Measurements from ENCODE around the gene SBK2.
"Not testable (repeated sequence)": the region's sequence is repeated elsewhere in the genome, so short reads cannot be mapped to it uniquely, and the experiment has no call there.

The SBK2 gene

DNA sequence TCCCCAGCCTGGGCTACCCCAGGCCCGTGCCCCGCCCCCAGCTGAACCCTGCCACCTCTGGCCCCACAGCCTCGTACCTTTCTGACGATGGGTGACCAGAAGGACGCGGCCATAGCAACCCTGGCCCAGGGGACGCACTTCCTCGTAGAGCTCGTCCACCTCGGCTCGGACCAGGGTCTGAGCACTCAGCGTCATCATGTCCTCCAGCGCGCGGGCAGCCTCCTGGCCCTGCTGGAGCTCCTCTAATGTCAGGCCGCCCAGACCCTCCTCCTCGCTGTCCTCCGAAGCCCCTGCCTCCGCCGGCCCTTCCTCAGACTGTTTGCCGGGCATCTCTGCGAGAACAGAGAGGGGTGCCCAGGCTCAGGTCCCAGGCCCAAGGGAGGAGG lies 975 bp downstream of the SBK2 start:
- ATAC-seq (ENCODE audit: low read depth) (no peak), DNase-seq (ENCODE audit: low spot score) (no peak)
- no peaks in the 10 kb centered on the region for H3K4me1 ChIP-seq (ENCODE audit: insufficient read depth, poor library complexity, severe bottlenecking)
- TF ChIP-seq, protein P1, sequence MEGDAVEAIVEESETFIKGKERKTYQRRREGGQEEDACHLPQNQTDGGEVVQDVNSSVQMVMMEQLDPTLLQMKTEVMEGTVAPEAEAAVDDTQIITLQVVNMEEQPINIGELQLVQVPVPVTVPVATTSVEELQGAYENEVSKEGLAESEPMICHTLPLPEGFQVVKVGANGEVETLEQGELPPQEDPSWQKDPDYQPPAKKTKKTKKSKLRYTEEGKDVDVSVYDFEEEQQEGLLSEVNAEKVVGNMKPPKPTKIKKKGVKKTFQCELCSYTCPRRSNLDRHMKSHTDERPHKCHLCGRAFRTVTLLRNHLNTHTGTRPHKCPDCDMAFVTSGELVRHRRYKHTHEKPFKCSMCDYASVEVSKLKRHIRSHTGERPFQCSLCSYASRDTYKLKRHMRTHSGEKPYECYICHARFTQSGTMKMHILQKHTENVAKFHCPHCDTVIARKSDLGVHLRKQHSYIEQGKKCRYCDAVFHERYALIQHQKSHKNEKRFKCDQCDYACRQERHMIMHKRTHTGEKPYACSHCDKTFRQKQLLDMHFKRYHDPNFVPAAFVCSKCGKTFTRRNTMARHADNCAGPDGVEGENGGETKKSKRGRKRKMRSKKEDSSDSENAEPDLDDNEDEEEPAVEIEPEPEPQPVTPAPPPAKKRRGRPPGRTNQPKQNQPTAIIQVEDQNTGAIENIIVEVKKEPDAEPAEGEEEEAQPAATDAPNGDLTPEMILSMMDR (IDR thresholded peaks at IDR 0.05; ENCODE audit: poor library complexity, severe bottlenecking), result no peak
- H3K36me3 ChIP-seq (ENCODE audit: low read depth), result no peaks in the 10 kb centered on the region
- H3K27me3 ChIP-seq (ENCODE audit: insufficient read depth, poor library complexity, severe bottlenecking), result no peaks in the 10 kb centered on the region
- H3K9me3 ChIP-seq (ENCODE audit: severe bottlenecking), result no peaks in the 10 kb centered on the region
- no peak overlapping the region for H3K27ac ChIP-seq (ENCODE audit: poor library complexity, severe bottlenecking)
- H3K4me3 ChIP-seq (ENCODE audit: severe bottlenecking), result no peak overlapping the region

DNA sequence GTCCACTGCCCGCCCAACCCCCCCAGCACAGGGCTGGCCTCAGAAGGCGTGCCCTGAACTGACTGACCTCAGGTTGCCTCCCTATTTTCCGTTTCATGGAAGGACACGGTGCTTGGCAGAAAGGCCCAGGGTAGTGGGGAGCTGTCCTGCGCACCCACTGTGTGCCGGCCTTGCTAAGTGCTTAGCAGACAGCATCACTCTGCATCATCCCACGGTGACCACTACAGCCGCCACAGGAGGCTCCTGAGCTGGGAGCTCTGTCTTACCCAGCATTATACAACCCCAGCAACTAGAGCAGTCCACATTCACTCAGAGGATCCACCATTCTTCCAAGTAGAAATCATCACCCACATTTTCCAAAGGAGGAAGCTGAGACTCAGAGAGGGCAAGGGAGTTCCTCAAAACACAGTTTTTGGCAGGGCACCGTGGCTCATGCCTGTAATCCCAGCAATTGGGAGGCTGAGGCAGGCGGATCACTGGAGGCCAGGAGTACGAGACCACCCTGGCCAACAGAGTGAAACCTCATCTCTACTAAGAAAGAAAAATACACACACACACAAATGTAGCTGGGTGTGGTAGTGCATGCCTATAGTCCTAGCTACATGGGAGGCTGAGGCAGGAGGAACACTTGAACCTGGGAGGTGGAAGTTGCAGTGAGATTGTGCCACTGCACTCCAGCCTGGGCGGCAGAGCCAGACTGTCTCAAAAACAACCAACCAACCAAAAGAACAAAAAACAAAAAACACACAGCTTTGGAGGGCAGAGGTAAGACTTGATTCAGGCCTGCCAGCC lies 1.6 kb downstream of the SBK2 start:
- Histone ChIP-seq H3K27ac (ENCODE audit: poor library complexity, severe bottlenecking) (no peak overlapping the region), H3K4me1 (ENCODE audit: insufficient read depth, poor library complexity, severe bottlenecking) (no peaks in the 10 kb centered on the region), H3K9me3 (ENCODE audit: severe bottlenecking) (no peaks in the 10 kb centered on the region), H3K4me3 (ENCODE audit: severe bottlenecking) (no peak overlapping the region), H3K27me3 (ENCODE audit: insufficient read depth, poor library complexity, severe bottlenecking) (no peaks in the 10 kb centered on the region), H3K36me3 (ENCODE audit: low read depth) (no peaks in the 10 kb centered on the region)
- TF ChIP-seq, protein P1 (IDR thresholded peaks at IDR 0.05; ENCODE audit: poor library complexity, severe bottlenecking), result no peak
- ATAC-seq (ENCODE audit: low read depth) (no peak), DNase-seq (ENCODE audit: low spot score) (no peak)

DNA sequence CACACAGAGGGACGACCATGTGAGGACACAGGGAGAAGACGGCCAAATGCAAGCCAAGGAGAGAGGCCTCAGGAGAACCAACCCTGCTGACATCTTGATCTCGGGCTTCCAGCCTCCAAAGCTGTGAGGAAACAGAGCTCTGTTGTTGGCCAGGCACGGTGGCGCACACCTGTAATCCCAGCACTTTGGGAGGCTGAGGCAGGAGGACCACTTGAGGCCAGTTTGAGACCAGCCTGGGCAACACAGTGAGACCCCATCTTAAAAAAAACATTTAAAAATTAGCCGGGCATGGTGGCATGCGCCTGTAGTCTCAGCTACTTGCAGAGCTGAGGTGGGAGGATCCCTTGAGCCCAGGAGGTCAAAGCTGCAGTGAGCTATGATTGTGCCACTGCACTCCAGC lies 2.7 kb downstream of the SBK2 start:
- not testable (repeated sequence) for H3K27me3 ChIP-seq (ENCODE audit: insufficient read depth, poor library complexity, severe bottlenecking)

DNA sequence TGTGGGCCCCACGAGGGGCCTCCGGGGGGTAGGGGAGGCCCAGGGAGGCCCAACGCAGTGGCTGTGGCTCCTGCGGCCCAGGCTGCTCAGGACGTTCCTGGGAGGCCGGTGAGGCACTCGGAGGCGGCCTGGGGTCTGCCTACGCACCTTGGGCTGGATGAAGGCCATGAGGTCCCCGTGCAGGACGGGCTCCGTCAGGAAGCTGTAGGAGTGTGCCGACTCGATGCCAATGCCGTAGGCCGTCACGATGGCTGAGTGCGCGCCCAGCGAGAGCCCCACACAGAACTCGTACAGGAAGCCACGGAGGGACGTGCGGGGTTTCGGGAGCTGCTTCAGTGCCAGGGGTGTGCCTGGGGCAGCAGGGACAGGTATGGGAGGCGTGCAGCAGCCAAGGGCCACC lies 5.9 kb downstream of the SBK2 start:
- TF ChIP-seq, protein P1 (IDR thresholded peaks at IDR 0.05; ENCODE audit: poor library complexity, severe bottlenecking), result no peak
- no peak for ATAC-seq (ENCODE audit: low read depth)

More for the DNA sequence above, 2.7 kb downstream of the SBK2 start:
- DNase-seq (ENCODE audit: low spot score); H3K4me1 ChIP-seq (ENCODE audit: insufficient read depth, poor library complexity, severe bottlenecking); ATAC-seq (ENCODE audit: low read depth); H3K4me3 ChIP-seq (ENCODE audit: severe bottlenecking); H3K27ac ChIP-seq (ENCODE audit: poor library complexity, severe bottlenecking); H3K9me3 ChIP-seq (ENCODE audit: severe bottlenecking); H3K36me3 ChIP-seq (ENCODE audit: low read depth): not testable (repeated sequence)

DNA sequence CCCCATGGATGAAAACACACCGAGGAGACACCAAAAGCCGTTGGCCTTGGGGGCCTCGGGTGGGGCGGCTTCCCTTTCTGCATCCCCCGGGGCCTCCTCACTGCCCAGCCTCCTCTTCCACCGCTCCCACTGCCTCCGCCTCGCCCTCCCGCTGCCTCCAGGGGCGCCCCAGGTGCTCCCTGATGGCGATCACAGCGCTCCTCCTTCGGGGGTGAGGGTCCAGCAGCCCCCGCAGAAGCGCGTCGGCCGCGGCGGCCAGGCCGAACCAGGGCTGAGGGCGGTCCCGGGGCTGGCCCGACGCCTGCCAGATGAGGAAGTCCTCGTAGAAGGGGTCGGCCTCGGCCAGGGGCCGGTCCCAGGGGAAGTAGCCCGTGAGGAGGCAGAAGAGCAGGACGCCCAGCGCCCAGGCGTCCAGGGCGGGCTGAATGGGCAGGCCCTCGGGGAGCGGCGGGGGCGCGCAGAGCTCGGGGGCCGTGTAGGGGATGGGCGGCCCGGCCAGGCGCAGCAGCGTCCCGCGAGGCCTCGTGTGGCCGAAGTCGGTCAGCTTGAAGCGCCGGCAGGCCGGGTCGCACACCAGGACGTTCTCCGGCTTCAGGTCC lies 7.2 kb downstream of the SBK2 start:
- no peak overlapping the region for H3K27ac ChIP-seq (ENCODE audit: poor library complexity, severe bottlenecking)
- H3K4me3 ChIP-seq (ENCODE audit: severe bottlenecking), result no peak overlapping the region
- H3K36me3 ChIP-seq (ENCODE audit: low read depth), result no peaks in the 10 kb centered on the region
- no peak for DNase-seq (ENCODE audit: low spot score)
- no peaks in the 10 kb centered on the region for H3K4me1 ChIP-seq (ENCODE audit: insufficient read depth, poor library complexity, severe bottlenecking)
- no peak for ATAC-seq (ENCODE audit: low read depth)
- H3K9me3 ChIP-seq (ENCODE audit: severe bottlenecking), result no peaks in the 10 kb centered on the region
- TF ChIP-seq, protein P1 (IDR thresholded peaks at IDR 0.05; ENCODE audit: poor library complexity, severe bottlenecking), result no peak
- H3K27me3 ChIP-seq (ENCODE audit: insufficient read depth, poor library complexity, severe bottlenecking), result no peaks in the 10 kb centered on the region

More for the DNA sequence above, 5.9 kb downstream of the SBK2 start:
- Histone ChIP-seq H3K4me3 (ENCODE audit: severe bottlenecking) (no peak overlapping the region), H3K9me3 (ENCODE audit: severe bottlenecking) (no peaks in the 10 kb centered on the region), H3K27ac (ENCODE audit: poor library complexity, severe bottlenecking) (no peak overlapping the region), H3K36me3 (ENCODE audit: low read depth) (no peaks in the 10 kb centered on the region), H3K27me3 (ENCODE audit: insufficient read depth, poor library complexity, severe bottlenecking) (no peaks in the 10 kb centered on the region), H3K4me1 (ENCODE audit: insufficient read depth, poor library complexity, severe bottlenecking) (no peaks in the 10 kb centered on the region)
- no peak for DNase-seq (ENCODE audit: low spot score)

All from RWPE2 (cell line).